Caco-2 (cell line): ENCODE data around the gene DTL. TPM values are rescaled to one million over a fixed set of nuclear protein-coding genes. Genes with fewer than 3 reads are reported as not detected.

Experiments
- BruUV-seq: library from RNA; stranded (reverse); fragments of 400-500 nt; replicated peaks from 2 replicates; lab custom pipeline; 2021; lab: Mats Ljungman, UMichigan
- CTCF ChIA-PET: fragments of 300-600 bp; sonication (Branson Sonifier 250); formaldehyde crosslinking; loops from one replicate; lab custom pipeline; 2022; ENCODE audit warnings: antibody characterized with exemption; lab: Charles Lee
- POLR2A ChIA-PET: fragments of 300-600 bp; sonication (Branson Sonifier 250); formaldehyde crosslinking; loops from one replicate; lab custom pipeline; 2022; ENCODE audit warnings: antibody characterized with exemption; lab: Charles Lee
- DNase-seq, 2 experiments: peaks; one replicate each; pipeline versions ENCODE4 v3.0.0 to v3.0.0-alpha.2; 2020 to 2022
- H3K27me3 ChIP-seq: replicated peaks from 2 replicates; pipeline ENCODE4 v1.6.0; 2011; ENCODE audit warnings: low read length; ENCODE audit not compliant: control insufficient read depth, insufficient read depth
- H3K36me3 ChIP-seq: 2 replicates; pipeline ENCODE4 v1.5.1; 2011; ENCODE audit warnings: low read length; ENCODE audit not compliant: control insufficient read depth, insufficient read depth
- H3K4me1 ChIP-seq: fragments of 250-450 bp; sonication (Bioruptor Pico); 2 replicates; pipeline ENCODE4 v1.5.1; 2020; ENCODE audit warnings: mild to moderate bottlenecking
- H3K4me3 ChIP-seq: 2 replicates; pipeline ENCODE4 v1.5.1; 2011; ENCODE audit warnings: low read depth, mild to moderate bottlenecking, control low read depth, low read length
- H3K9me3 ChIP-seq: fragments of 250-450 bp; sonication (Bioruptor Pico); 2 replicates; pipeline ENCODE4 v1.5.1; 2020; ENCODE audit warnings: mild to moderate bottlenecking, moderate library complexity
- H3K27ac Mint-ChIP-seq: one replicate; pipeline ENCODE4 v1.8.0; 2022; ENCODE audit warnings: mixed read lengths; ENCODE audit not compliant: unreplicated experiment
- H3K27me3 Mint-ChIP-seq: one replicate; pipeline ENCODE4 v1.8.0; 2022; ENCODE audit warnings: mixed read lengths; ENCODE audit not compliant: insufficient read depth, unreplicated experiment
- H3K36me3 Mint-ChIP-seq: one replicate; pipeline ENCODE4 v1.8.0; 2022; ENCODE audit warnings: mild to moderate bottlenecking, mixed read lengths; ENCODE audit not compliant: insufficient read depth, unreplicated experiment
- H3K4me1 Mint-ChIP-seq: one replicate; pipeline ENCODE4 v1.8.0; 2022; ENCODE audit warnings: low read depth, mixed read lengths; ENCODE audit not compliant: unreplicated experiment
- H3K4me3 Mint-ChIP-seq: one replicate; pipeline ENCODE4 v1.8.0; 2022; ENCODE audit warnings: mild to moderate bottlenecking, moderate library complexity, mixed read lengths; ENCODE audit not compliant: unreplicated experiment
- H3K9me3 Mint-ChIP-seq: one replicate; pipeline ENCODE4 v1.8.0; 2022; ENCODE audit warnings: mixed read lengths; ENCODE audit not compliant: unreplicated experiment
- intact Hi-C: fragments of 100-400 bp; cut with micrococcal nuclease; formaldehyde crosslinking; loops from one replicate; pipeline ENCODE4 v1.10.0; 2022; ENCODE audit not compliant: unreplicated experiment
- total RNA-seq: library from RNA; stranded (reverse); gene quantifications from 2 replicates; pipeline ENCODE4 v1.2.3, GENCODE V29; 2022
- TF ChIP-seq, protein P1 (sequence below), 2 experiments: fragments of 200-600 bp in 1 of 2; IDR thresholded peaks; 1 replicate in 1 of 2; 2 replicates in 1 of 2; pipeline versions ENCODE4 v1.5.1 to v1.8.0; 2011 to 2022; ENCODE audit warnings: antibody characterized with exemption in 1 of 2, control low read depth in 1 of 2, inconsistent platforms in 1 of 2, low read depth in 1 of 2, low read length in 1 of 2, mild to moderate bottlenecking in 1 of 2, moderate library complexity in 1 of 2; ENCODE audit not compliant: insufficient read depth in 1 of 2, severe bottlenecking in 1 of 2, unreplicated experiment in 1 of 2

The DTL gene
- total RNA-seq, 1 experiment from 2014 or later: 20.3 TPM

DNA sequence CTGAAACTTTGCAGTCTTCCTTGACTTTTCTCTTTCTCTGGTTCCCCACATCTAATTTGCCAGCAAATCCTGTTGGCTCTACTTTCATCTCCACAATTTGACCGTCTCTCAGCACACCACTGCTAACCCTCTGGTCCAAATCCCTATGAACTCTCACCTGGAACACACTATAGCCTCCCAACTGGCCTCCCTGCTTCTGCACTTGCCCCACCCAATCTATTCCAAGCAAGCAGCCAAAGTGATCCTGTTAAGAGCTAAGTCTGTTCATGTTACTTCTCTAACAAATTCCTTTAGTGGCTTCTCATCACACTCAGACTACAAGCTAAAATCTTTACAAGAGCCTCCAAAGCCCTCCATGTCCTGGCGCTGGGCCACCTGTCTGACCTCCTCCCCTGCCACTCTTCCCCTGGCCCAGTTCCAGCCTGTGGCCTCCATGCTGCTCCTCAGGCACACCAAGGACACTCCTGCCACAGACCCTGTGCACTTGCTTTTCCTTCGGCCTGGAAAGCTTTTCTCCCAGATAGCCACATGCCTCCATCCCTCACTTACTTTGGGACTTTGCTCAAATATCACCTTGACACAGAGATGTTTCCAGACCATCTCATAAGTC, 104.1 kb downstream of the DTL start:
- BruUV-seq: no TSS peak
- Mint-ChIP-seq H3K27me3 (no peaks in the 10 kb centered on the region), H3K9me3 (peaks cover 14% of the 10 kb centered on the region), H3K4me1 (no peaks in the 10 kb centered on the region), H3K36me3 (no peaks in the 10 kb centered on the region), H3K4me3 (no peak overlapping the region), H3K27ac (no peak overlapping the region)
- TF ChIP-seq, protein P1, sequence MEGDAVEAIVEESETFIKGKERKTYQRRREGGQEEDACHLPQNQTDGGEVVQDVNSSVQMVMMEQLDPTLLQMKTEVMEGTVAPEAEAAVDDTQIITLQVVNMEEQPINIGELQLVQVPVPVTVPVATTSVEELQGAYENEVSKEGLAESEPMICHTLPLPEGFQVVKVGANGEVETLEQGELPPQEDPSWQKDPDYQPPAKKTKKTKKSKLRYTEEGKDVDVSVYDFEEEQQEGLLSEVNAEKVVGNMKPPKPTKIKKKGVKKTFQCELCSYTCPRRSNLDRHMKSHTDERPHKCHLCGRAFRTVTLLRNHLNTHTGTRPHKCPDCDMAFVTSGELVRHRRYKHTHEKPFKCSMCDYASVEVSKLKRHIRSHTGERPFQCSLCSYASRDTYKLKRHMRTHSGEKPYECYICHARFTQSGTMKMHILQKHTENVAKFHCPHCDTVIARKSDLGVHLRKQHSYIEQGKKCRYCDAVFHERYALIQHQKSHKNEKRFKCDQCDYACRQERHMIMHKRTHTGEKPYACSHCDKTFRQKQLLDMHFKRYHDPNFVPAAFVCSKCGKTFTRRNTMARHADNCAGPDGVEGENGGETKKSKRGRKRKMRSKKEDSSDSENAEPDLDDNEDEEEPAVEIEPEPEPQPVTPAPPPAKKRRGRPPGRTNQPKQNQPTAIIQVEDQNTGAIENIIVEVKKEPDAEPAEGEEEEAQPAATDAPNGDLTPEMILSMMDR (IDR thresholded peaks at IDR 0.05; ENCODE audit: insufficient read depth in 1 of 2, low read depth in 1 of 2, low read length in 1 of 2, severe bottlenecking in 1 of 2, unreplicated experiment in 1 of 2): no peak
- Histone ChIP-seq H3K4me3 (no peak overlapping the region), H3K27me3 (no peaks in the 10 kb centered on the region), H3K9me3 (no peaks in the 10 kb centered on the region), H3K36me3 (no peaks in the 10 kb centered on the region), H3K4me1 (no peaks in the 10 kb centered on the region)
- intact Hi-C loops: no loop called here
- ChIA-PET POLR2A (no interaction called here), CTCF (no interaction called here)
- no peak for DNase-seq

DNA sequence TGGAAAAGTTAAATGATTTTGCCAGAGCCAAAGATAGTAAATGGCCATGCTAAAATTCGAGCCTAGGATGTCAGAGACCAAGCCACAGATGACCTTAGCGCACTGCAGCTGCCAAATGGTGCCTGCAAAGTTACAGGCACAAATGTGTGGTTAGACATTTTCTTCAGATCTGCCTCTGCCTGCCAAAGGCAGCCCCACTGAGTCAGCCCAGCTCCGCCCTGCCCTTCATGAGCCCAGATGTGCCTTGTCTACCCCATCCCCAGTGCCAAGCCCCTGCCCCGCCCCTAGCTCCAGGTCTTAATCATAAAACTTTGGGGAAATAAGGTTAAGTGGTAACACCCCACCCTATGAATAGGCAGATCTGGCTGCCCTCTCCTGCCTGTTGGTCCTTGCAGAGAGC, 105.9 kb downstream of the DTL start:
- no peak overlapping the region for H3K27ac Mint-ChIP-seq

DNA sequence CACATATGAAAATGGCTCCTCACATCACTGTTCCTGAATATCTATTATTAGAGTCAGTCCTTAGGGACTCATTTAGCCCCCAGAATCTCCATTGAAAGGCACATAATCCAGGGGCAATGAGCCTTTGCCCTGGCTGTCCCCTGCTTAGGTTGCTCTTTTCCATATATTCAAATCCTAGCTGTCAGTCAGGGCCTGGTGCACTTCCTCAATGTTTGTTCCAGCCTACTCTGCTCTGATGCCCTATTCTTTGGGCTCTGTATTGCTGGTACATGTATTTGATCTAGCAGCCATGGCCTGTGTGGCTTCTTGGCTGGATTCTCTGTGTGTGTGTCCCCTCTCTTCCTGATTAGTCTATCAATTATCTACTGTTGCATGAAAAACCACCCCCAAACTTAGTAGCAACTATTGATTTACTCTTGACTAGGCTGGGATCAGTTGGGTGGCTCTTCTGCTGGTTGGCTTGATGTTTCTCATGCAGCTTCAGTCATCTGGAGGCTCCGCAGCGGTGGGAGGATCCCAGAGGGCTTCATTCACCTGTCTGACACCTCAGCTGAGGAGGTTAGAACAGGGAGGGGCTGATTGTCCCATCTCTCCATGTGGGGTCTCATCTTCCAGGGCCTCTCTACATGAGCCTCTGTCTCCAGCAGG, 107.5 kb downstream of the DTL start:
- CTCF ChIA-PET: no interaction called here
- TF ChIP-seq, protein P1 (IDR thresholded peaks at IDR 0.05; ENCODE audit: insufficient read depth in 1 of 2, low read depth in 1 of 2, low read length in 1 of 2, severe bottlenecking in 1 of 2, unreplicated experiment in 1 of 2): no peak
- H3K27me3 ChIP-seq: no peaks in the 10 kb centered on the region
- no peak for DNase-seq
- Mint-ChIP-seq H3K9me3 (no peaks in the 10 kb centered on the region), H3K36me3 (no peaks in the 10 kb centered on the region), H3K27me3 (no peaks in the 10 kb centered on the region), H3K4me1 (no peaks in the 10 kb centered on the region), H3K4me3 (no peak overlapping the region), H3K27ac (no peak overlapping the region)
- no peaks in the 10 kb centered on the region for H3K36me3 ChIP-seq
- POLR2A ChIA-PET: no interaction called here
- no peaks in the 10 kb centered on the region for H3K9me3 ChIP-seq
- BruUV-seq: no TSS peak
- H3K4me1 ChIP-seq: peaks cover 7% of the 10 kb centered on the region; the same call in 1 of the 2 replicates
- intact Hi-C loops: no loop called here
- no peak overlapping the region for H3K4me3 ChIP-seq

More for the DNA sequence above, 105.9 kb downstream of the DTL start:
- TF ChIP-seq, protein P1 (IDR thresholded peaks at IDR 0.05; ENCODE audit: insufficient read depth in 1 of 2, low read depth in 1 of 2, low read length in 1 of 2, severe bottlenecking in 1 of 2, unreplicated experiment in 1 of 2): no peak
- Histone ChIP-seq H3K36me3 (no peaks in the 10 kb centered on the region), H3K9me3 (no peaks in the 10 kb centered on the region), H3K4me1 (no peaks in the 10 kb centered on the region), H3K4me3 (no peak overlapping the region), H3K27me3 (no peaks in the 10 kb centered on the region)
- intact Hi-C loops: no loop called here
- no peaks in the 10 kb centered on the region for H3K27me3 Mint-ChIP-seq
- H3K4me3 Mint-ChIP-seq: no peak overlapping the region
- H3K9me3 Mint-ChIP-seq: no peaks in the 10 kb centered on the region
- no TSS peak for BruUV-seq
- POLR2A ChIA-PET: no interaction called here
- H3K36me3 Mint-ChIP-seq: no peaks in the 10 kb centered on the region
- H3K4me1 Mint-ChIP-seq: no peaks in the 10 kb centered on the region
- DNase-seq: no peak
- CTCF ChIA-PET: no interaction called here
